Measurements from ENCODE around the gene PAK5.

PAK5 gene

DNA sequence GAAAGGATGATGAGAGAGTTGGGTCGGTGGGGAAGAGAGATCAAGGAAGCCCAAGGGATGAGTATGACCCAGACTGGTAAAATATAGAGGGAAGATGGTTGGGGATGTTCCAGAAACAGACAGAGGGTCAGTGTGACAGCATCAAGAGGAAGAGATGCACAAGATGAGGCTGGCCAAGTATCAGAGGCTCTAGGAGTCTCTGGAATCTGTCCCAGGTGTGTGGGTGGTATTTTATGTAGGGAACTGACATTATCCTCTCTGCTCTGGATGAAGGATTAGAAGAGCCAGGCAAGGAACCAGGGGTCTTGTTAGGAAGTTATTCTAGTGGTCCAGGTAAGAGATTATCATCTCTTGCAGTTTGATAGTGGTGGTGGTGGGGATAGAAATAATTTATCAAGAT lies 3.6 kb downstream of the PAK5 start:
- TF ChIP-seq, protein P1, sequence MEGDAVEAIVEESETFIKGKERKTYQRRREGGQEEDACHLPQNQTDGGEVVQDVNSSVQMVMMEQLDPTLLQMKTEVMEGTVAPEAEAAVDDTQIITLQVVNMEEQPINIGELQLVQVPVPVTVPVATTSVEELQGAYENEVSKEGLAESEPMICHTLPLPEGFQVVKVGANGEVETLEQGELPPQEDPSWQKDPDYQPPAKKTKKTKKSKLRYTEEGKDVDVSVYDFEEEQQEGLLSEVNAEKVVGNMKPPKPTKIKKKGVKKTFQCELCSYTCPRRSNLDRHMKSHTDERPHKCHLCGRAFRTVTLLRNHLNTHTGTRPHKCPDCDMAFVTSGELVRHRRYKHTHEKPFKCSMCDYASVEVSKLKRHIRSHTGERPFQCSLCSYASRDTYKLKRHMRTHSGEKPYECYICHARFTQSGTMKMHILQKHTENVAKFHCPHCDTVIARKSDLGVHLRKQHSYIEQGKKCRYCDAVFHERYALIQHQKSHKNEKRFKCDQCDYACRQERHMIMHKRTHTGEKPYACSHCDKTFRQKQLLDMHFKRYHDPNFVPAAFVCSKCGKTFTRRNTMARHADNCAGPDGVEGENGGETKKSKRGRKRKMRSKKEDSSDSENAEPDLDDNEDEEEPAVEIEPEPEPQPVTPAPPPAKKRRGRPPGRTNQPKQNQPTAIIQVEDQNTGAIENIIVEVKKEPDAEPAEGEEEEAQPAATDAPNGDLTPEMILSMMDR (IDR thresholded peaks at IDR 0.05; ENCODE audit: low read depth, low read length) = no peak
- H3K27me3 ChIP-seq = peaks cover 14% of the 10 kb centered on the region
- no peaks in the 10 kb centered on the region; the same call in 1 of the 2 replicates for H3K4me1 ChIP-seq
- H3K36me3 ChIP-seq = no peaks in the 10 kb centered on the region
- H3K9me3 ChIP-seq = no peaks in the 10 kb centered on the region
- H3K4me3 ChIP-seq (ENCODE audit: low read depth, low read length) = no peak overlapping the region
- DNase-seq = no peak

DNA sequence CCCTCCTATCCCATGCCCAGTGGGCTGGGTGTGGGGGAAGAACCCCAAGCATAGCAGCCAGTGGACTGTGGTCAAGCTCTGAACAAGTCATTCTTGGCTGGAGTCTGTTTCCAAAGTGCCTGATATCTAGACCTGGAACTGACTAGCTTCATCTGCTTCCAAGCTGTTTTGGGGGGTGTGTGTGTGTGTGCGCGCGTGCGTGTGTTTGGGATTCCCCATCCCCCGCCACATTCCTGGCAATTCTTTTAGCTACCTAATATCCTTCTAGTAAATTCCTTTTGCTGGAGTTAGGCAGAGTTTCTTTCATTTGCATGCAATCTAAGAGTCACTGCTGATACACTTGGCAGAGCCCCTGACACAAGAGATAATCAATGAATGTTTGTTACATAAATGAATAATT lies 7.8 kb downstream of the PAK5 start:
- no peak for DNase-seq

DNA sequence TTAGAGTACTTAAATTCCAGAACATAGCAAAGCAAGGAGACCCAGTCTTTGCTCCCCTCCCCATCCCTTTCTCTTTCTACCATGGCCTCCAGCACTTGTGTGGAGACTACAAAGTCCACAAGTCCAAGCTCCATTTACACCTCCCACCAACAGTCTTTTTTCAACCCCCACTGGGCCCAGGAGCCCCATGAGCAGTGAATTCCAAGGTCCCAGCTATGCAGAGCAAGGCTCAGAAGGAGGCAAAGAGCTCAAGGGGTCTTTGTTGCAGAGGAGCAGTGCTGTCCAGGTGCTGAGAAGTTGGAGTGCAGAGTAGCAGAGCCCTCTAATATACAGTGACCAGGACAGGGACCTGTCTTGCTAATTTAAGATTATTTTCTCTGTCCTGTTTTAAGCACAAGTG lies 9.0 kb downstream of the PAK5 start:
- TF ChIP-seq, protein P1 (IDR thresholded peaks at IDR 0.05; ENCODE audit: low read depth, low read length) = no peak
- no peaks in the 10 kb centered on the region for H3K36me3 ChIP-seq
- peaks cover 22% of the 10 kb centered on the region for H3K27me3 ChIP-seq
- DNase-seq = no peak
- H3K4me3 ChIP-seq (ENCODE audit: low read depth, low read length) = no peak overlapping the region
- no peaks in the 10 kb centered on the region for H3K9me3 ChIP-seq
- no peaks in the 10 kb centered on the region for H3K4me1 ChIP-seq

More for the DNA sequence above, 7.8 kb downstream of the PAK5 start:
- Histone ChIP-seq H3K4me3 (ENCODE audit: low read depth, low read length) (no peak overlapping the region), H3K9me3 (no peaks in the 10 kb centered on the region), H3K27me3 (peaks cover 22% of the 10 kb centered on the region), H3K36me3 (no peaks in the 10 kb centered on the region), H3K4me1 (no peaks in the 10 kb centered on the region)
- TF ChIP-seq, protein P1 (IDR thresholded peaks at IDR 0.05; ENCODE audit: low read depth, low read length) = no peak

DNA sequence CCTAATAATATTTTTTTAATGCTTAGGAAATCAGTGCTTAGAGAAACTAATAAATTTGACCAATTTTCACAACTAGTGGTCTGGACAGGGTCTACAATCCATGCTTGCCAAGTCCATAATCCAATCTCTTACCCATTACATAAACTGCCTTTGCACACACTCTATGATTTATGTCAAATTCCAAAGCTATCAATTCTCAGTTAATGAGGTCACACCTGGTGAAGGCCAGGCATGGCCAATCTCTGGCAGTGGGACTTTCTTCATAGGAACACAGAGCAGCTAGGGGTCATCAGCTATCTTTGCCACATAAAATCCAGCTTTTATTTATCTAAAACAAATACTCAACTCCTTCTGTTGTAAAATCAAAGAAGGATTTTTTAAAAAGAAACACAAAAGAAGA lies 21.2 kb downstream of the PAK5 start:
- TF ChIP-seq, protein P1 (IDR thresholded peaks at IDR 0.05; ENCODE audit: low read depth, low read length) = no peak

DNA sequence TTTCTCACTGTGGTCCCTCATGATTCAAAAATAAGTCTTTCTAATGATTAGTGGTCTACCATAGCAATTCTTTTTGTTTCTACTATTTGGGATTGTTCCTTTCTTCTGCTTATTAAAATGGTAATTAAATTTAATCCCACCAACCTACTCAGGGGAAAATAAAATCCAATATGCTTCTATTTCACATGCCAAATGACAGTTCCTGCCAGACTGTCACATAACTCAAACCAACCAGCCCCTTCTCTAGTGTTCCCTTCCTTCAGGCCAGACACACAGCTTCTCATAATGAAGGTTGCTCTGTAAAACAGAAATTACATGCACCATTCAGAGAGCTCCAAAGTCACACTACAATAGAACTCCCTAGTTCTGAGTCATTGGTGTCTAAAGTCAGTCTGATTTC lies 23.2 kb downstream of the PAK5 start:
- H3K27me3 ChIP-seq = peaks cover 10% of the 10 kb centered on the region
- TF ChIP-seq, protein P1 (IDR thresholded peaks at IDR 0.05; ENCODE audit: low read depth, low read length) = no peak
- no peak for DNase-seq
- no peak overlapping the region for H3K4me3 ChIP-seq (ENCODE audit: low read depth, low read length)
- H3K9me3 ChIP-seq = no peaks in the 10 kb centered on the region
- no peaks in the 10 kb centered on the region for H3K36me3 ChIP-seq
- H3K4me1 ChIP-seq = no peaks in the 10 kb centered on the region

More for the DNA sequence above, 21.2 kb downstream of the PAK5 start:
- Histone ChIP-seq H3K4me1 (no peaks in the 10 kb centered on the region), H3K9me3 (no peaks in the 10 kb centered on the region), H3K4me3 (ENCODE audit: low read depth, low read length) (no peak overlapping the region), H3K36me3 (no peaks in the 10 kb centered on the region), H3K27me3 (peaks cover 5% of the 10 kb centered on the region)
- DNase-seq = no peak

DNA sequence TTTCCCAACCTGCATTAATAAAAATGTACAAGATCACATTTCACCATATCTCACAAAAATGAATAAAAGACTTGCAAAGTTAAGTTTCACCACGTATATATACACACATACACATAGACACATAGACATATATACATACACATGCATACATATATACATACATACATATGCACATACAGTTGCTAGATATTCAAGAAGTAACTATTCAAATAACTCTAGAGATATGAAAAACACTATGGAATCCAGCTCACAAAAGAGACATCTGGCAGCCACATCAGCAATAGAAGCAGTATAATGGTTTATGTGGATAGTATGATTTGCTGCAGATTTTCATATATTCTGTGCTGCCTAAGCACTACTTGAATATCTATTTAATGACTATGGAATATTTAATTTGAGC lies 28.1 kb downstream of the PAK5 start:
- DNase-seq = no peak
- H3K9me3 ChIP-seq = no peaks in the 10 kb centered on the region
- H3K27me3 ChIP-seq = peaks cover 15% of the 10 kb centered on the region
- TF ChIP-seq, protein P1 (IDR thresholded peaks at IDR 0.05; ENCODE audit: low read depth, low read length) = no peak
- H3K4me3 ChIP-seq (ENCODE audit: low read depth, low read length) = no peak overlapping the region
- H3K36me3 ChIP-seq = no peaks in the 10 kb centered on the region
- H3K4me1 ChIP-seq = no peaks in the 10 kb centered on the region
